Peyer's patch (tissue), 4 donors: Measurements from ENCODE around the gene NECAB3. TPM values are rescaled to one million over a fixed set of nuclear protein-coding genes. Genes with fewer than 3 reads are reported as not detected.

Source experiments
- DNase-seq, 3 donors: peaks; one replicate each; pipeline ENCODE4 v3.0.0-alpha.2; 2017 to 2019
- H3K27ac ChIP-seq, 4 donors: fragments of 200-600 bp; sonication (generic); one replicate each; pipeline ENCODE4 v1.5.1; 2016 to 2019
- H3K27me3 ChIP-seq, 2 donors: fragments of 200-600 bp; sonication (generic); one replicate each; pipeline ENCODE4 v1.5.1; 2019
- H3K36me3 ChIP-seq, 3 donors: fragments of 200-600 bp; sonication (generic); one replicate each; pipeline ENCODE4 v1.5.1; 2016 to 2019
- H3K4me1 ChIP-seq, 4 donors: fragments of 200-600 bp; sonication (generic); one replicate each; pipeline ENCODE4 v1.5.1; 2016 to 2019
- H3K4me3 ChIP-seq, 4 donors: fragments of 200-600 bp; sonication (generic); 1 replicate in 3 of 4; 2 replicates in 1 of 4; pipeline ENCODE4 v1.5.1; 2016 to 2019; ENCODE audit warnings: mild to moderate bottlenecking in 1 of 4
- H3K9me3 ChIP-seq, 4 donors: fragments of 200-600 bp; sonication (generic); one replicate each; pipeline ENCODE4 v1.5.1; 2016 to 2019; ENCODE audit warnings: mild to moderate bottlenecking in 1 of 4
- POLR2A ChIP-seq, 2 donors: fragments of 450-650 bp; IDR thresholded peaks; one replicate each; pipeline ENCODE4 v1.5.1; 2017; ENCODE audit warnings: antibody characterized with exemption in 2 of 2, mild to moderate bottlenecking in 2 of 2, moderate library complexity in 2 of 2
- total RNA-seq, 4 donors: library from RNA; depleted of rRNA; stranded (reverse); fragments of >200 nt; gene quantifications; one replicate each; pipeline ENCODE4 v1.1.0, GENCODE V29; 2016
- TF ChIP-seq, protein P1 (sequence below), 6 experiments: fragments of 450-650 bp in 4 of 6; fragments of 200-600 bp in 2 of 6; sonication (generic) in 1 of 6; IDR thresholded peaks; one replicate each; pipeline ENCODE4 v1.5.1; 2017 to 2019; ENCODE audit warnings: antibody characterized with exemption in 6 of 6, mild to moderate bottlenecking in 3 of 6, moderate library complexity in 1 of 6

Gene NECAB3
- total RNA-seq, 4 donors from 2014 or later = 77.1 to 146 (median 110) TPM

DNA sequence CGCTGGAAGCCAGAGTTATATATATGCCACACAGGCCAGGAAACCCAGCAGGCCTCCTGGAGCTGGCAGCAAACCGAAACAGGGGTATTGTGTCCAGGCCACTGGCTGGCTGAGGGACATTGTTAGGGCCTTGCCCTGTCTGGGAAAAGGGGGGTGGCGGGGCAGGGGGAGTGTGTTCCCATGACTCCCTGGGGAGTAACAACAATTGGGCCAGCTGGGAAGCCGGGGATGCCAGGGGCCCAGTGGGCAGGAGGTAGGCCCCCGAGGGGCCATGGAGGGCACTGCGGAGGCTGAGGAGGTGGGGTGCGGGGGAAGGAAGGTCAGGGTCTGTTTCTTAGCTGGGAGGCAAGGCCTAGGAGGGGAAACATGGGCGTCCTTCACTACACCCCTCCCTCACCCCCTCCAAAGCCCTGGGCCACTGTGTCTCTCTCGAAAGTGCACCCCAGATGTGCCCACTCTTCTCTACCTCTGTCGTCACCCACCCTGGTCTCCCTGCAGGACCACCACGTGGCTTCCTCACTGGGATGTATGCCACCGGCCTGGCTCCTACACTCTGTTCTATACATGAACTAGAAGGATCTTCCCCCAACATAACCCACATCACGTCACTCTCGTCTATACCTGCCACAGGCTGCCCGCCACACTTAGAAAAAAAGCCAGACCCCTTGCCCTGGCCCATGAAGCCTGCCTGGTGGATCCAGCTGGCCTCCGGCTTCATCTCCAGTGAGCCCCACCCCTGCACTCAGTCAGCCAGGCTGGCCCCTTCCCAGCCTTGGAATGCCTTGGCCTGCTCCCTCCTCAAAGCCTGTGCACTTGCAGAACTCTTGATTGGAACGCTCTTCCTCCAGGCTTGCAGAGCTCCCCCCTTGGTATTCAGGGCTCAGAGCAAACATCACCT lies 19.8 kb upstream of the NECAB3 start:
- Histone ChIP-seq H3K9me3 (no peaks in the 10 kb centered on the region), H3K36me3 (no peaks in the 10 kb centered on the region), H3K4me1 (no peaks in the 10 kb centered on the region), H3K27me3 (no peaks in the 10 kb centered on the region), H3K4me3 (no peak overlapping the region), H3K27ac (no peak overlapping the region)
- TF ChIP-seq, protein P1, sequence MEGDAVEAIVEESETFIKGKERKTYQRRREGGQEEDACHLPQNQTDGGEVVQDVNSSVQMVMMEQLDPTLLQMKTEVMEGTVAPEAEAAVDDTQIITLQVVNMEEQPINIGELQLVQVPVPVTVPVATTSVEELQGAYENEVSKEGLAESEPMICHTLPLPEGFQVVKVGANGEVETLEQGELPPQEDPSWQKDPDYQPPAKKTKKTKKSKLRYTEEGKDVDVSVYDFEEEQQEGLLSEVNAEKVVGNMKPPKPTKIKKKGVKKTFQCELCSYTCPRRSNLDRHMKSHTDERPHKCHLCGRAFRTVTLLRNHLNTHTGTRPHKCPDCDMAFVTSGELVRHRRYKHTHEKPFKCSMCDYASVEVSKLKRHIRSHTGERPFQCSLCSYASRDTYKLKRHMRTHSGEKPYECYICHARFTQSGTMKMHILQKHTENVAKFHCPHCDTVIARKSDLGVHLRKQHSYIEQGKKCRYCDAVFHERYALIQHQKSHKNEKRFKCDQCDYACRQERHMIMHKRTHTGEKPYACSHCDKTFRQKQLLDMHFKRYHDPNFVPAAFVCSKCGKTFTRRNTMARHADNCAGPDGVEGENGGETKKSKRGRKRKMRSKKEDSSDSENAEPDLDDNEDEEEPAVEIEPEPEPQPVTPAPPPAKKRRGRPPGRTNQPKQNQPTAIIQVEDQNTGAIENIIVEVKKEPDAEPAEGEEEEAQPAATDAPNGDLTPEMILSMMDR (IDR thresholded peaks at IDR 0.05) = no peak
- TF ChIP-seq POLR2A (IDR thresholded peaks at IDR 0.05) = no peak
- DNase-seq = no peak

DNA sequence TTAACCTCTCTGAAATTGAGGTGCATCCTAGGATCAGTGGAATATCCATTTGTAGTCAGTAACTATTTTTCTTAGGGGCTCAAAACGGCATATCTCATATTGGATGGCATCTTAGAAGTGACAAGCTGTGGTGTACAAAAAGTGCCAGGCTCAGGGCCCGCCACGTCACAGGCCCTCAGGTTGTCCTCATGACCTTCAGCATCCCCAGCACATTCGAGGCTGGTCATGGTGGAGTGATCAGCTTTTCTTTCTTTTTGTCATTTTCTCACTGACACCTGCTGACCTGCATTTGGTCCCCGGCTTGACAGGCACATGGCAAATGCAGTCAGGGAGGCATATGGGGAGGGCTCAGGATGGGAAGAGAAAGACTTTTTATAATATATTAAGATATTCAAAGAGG lies 19.1 kb upstream of the NECAB3 start:
- Histone ChIP-seq H3K27me3 (no peaks in the 10 kb centered on the region), H3K27ac (no peak overlapping the region), H3K36me3 (no peaks in the 10 kb centered on the region), H3K4me1 (no peaks in the 10 kb centered on the region), H3K9me3 (no peaks in the 10 kb centered on the region), H3K4me3 (no peak overlapping the region)
- TF ChIP-seq, protein P1 (IDR thresholded peaks at IDR 0.05) = no peak
- no peak for TF ChIP-seq POLR2A (IDR thresholded peaks at IDR 0.05)
- no peak for DNase-seq

DNA sequence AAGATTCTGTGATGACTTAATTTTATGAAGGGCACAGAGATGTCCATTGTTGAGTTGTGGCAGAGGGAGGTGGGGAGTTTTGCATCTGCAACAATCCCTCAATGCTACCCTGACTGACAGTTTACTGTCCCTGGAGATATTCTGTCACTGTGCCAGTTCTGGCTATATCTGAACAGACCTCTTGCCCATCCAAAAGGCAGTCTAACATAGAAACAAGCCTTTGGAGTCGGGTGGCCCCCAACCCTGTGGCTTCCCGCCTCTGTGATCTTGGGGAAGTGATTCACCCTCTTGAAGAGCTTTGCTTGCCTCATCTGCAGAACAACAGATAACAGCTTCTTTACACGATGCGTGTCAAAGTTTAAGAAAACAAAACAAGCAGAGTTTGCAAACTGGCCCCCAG lies 15.7 kb upstream of the NECAB3 start:
- Histone ChIP-seq H3K36me3 (no peaks in the 10 kb centered on the region), H3K27ac (no peak overlapping the region), H3K4me3 (no peak overlapping the region), H3K27me3 (no peaks in the 10 kb centered on the region), H3K4me1 (peaks cover 0 to 14% (median 11%) of the 10 kb centered on the region in 4 donors), H3K9me3 (no peaks in the 10 kb centered on the region)
- DNase-seq = no peak
- TF ChIP-seq POLR2A (IDR thresholded peaks at IDR 0.05) = no peak
- TF ChIP-seq, protein P1 (IDR thresholded peaks at IDR 0.05) = no peak

DNA sequence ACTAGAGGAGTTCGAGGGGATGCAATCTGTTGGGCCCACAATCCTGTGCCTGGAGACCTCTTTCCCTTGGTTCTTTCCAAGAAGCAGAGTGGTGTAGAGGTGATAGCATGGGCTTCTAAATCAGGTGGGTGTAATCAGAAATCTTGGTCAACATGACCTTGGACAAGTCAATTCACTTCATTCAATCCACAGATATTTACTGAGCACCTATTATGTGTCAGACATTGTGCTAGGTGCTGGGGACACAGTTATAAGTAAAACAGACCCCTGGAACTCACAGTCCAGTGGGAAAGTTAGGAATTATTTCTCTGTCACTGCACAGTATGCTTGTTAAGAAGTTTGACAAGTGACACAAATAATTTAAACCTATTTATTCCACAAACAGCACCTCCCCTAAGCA lies 15.3 kb upstream of the NECAB3 start:
- no peak overlapping the region for H3K27ac ChIP-seq
- H3K4me3 ChIP-seq = no peak overlapping the region
- peaks cover 0 to 19% (median 14%) of the 10 kb centered on the region in 4 donors for H3K4me1 ChIP-seq
- H3K9me3 ChIP-seq = no peaks in the 10 kb centered on the region
- no peaks in the 10 kb centered on the region for H3K27me3 ChIP-seq
- no peaks in the 10 kb centered on the region for H3K36me3 ChIP-seq
- no peak for TF ChIP-seq POLR2A (IDR thresholded peaks at IDR 0.05)
- TF ChIP-seq, protein P1 (IDR thresholded peaks at IDR 0.05) = no peak
- no peak for DNase-seq

DNA sequence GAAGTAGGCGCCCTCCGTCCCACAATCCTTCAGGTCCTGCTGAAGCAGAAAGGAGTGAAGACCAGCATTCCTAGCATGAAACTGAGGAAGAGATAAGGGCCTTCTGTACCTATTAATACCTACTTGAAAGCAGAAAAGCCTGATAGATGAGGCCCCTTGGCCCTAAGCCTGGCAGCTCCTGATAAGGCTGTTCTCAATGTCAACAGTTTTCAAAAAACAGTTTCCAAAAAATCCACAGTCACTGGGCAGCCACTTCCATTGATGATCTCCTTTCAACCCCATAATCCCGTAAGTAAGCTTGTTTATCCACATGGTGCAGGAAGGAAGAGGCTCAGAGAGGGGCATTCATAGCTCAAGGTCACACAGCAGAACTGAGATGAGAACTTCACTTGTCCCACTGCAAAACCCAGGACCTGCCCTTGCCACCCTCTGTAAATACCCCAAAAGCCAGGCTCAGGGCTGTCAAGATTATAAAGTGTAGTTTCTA lies 14.8 kb upstream of the NECAB3 start:
- peaks cover 0 to 19% (median 14%) of the 10 kb centered on the region in 4 donors for H3K4me1 ChIP-seq
- H3K27me3 ChIP-seq = no peaks in the 10 kb centered on the region
- DNase-seq = no peak
- H3K27ac ChIP-seq = no peak overlapping the region
- H3K4me3 ChIP-seq = no peak overlapping the region
- no peak for TF ChIP-seq POLR2A (IDR thresholded peaks at IDR 0.05)
- TF ChIP-seq, protein P1 (IDR thresholded peaks at IDR 0.05) = no peak
- H3K36me3 ChIP-seq = no peaks in the 10 kb centered on the region
- H3K9me3 ChIP-seq = no peaks in the 10 kb centered on the region
